ENCODE data around the gene ADD3.

ADD3 gene

GRCh38 chr10:110158051-110159005 is 150.5 kb downstream of the ADD3 start:
- DNase-seq = no peak

DNA sequence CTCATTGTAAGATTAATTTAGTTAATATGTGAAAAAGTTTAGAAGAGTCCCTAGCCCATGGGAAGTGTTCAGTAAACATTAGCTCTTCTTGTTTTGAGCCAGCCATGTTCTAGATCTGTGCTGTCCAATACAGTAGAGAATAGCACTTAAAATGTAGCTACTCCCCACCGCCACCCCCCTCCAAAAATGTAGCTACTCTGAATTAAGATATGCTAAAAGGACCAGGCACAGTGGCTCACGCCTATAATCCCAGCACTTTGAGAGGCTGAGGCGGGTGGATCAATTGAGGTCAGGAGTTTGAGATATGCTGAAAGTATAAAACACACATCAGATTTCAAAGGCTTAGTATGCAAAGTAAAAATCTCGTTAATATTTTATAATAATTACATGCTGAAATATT is 152.3 kb downstream of the ADD3 start:
- no peak for DNase-seq

DNA sequence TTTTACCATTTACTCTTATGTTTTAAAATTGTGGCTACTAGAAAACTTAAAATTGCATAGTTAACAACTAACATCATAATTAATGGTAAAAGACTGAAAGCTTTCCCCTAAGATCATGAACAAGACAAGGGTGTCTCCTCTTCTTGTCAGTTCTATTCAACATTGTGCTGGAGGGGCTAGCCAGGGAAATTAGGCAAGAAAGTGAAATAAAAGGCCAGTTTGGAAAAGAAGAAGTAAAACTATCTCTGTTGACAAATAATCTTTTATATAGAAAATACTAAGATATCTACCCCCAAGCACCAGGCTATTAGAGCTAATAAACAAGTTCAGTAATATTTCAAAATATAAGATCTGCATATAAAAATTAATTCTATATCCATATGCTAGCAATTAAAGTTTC is 152.7 kb downstream of the ADD3 start:
- no peak for DNase-seq

DNA sequence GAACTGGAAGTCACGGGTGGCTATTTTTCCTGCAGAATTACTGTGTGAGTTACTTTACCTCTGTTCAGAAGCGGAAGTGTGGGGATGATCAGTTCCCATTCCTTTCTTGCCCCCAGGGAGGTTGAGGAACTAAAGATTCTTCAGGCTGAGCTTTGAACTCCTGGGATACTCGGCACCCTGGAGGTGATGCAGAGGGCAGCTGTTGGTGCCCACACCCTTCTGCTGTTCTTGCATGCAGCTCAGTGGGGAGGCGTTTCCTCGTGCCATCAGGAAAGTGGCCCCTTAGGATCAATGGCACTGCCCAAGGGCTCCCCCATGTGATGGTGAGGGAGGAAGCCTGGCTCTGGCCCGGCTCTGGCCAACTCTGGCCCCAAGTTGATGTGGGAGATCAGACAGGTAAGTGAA is 155.0 kb downstream of the ADD3 start:
- DNase-seq = no peak

- no peak for DNase-seq
Observed at GRCh38 chr10:110163192-110163773, 155.5 kb downstream of the ADD3 start.

GRCh38 chr10:110163841-110164240 is 156.1 kb downstream of the ADD3 start:
- no peak for DNase-seq

GRCh38 chr10:110165239-110165638 is 157.5 kb downstream of the ADD3 start:
- DNase-seq = no peak

GRCh38 chr10:110167149-110167548 is 159.4 kb downstream of the ADD3 start:
- no peak for DNase-seq

- no peak for DNase-seq
Observed at GRCh38 chr10:110168601-110169481, 161.1 kb downstream of the ADD3 start.

DNA sequence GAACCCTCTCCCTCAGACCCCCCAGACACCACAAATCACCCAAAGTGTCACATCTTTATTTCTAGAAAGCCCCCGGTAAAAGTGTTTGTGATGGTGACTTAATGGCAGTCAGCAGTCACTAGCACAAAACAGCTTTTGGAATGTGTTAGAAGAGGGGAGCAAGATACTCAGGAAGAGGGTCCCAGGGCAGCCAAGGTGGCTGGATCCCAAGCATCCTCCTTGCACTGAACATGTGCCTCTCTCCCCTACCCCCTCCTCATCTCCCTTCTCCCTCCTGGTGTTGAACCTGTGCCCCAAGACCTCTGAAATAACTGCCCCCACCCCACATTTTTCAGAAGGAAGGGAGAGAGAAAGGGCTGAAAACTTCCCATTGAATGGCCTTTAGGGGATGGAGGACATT is 161.8 kb downstream of the ADD3 start:
- DNase-seq = no peak

- no peak for DNase-seq
Observed at GRCh38 chr10:110170142-110170971, 162.6 kb downstream of the ADD3 start.

DNA sequence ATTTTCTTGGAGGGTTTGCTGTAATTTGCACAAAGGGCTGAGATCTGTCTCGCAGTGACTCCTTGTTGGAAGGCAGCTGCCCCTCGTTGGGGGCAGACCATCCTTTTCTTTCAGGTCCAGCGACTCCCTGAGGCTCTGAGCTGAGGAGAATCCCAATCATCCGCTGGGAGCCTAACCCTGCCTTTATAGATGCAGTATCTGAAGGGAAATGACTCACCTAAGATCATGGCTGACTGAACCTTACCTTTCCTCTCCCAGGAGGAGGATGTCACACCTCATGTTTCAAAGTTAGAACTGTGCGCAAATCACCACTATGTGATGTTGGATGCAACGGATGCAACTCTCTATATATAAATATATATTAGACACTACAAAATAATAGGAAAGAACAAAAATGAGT is 163.2 kb downstream of the ADD3 start:
- DNase-seq = no peak

- DNase-seq = no peak
Observed at GRCh38 chr10:110172155-110172554, 164.4 kb downstream of the ADD3 start.

DNA sequence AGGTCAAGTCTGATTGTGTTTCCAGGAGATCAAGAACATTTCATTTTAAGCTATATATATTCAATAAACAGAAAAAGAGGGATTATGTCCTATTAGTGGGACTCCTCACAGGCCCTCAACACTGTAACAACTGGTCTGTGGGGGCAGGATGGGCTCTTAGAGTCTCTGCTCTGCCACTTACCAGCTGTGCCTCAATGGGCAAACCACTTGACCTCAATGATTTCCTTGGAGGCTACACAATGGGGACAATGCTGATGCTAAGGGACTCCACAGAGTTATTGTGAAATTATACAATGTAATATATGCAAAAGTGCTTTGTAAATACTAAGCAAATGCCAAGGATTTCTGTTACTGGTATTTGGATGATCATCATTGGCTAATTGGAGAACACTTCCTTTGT is 166.4 kb downstream of the ADD3 start:
- DNase-seq = no peak

GRCh38 chr10:110174816-110175215 is 167.0 kb downstream of the ADD3 start:
- no peak for DNase-seq

GRCh38 chr10:110175406-110175805 is 167.6 kb downstream of the ADD3 start:
- no peak for DNase-seq

GRCh38 chr10:110176141-110177030 is 168.6 kb downstream of the ADD3 start:
- DNase-seq = no peak

DNA sequence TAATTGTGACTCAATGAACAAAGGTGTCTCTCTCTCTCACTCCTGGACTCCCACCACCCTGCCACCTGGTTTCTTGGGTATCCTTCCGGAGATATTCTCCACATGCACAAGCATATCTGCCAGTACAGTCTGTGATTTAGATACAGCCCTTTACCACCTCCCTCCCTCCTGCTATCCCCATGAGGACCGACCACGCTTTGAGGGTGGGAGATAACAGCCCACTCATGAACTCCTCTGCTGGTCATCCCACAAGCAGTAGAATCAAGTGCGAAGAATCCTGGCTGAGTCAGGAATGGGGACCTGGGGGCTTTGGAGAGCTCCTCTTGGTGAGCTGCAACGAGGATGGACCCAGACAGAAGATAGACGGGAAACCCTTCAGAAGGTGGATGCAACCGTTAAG is 171.4 kb downstream of the ADD3 start:
- no peak for DNase-seq

DNA sequence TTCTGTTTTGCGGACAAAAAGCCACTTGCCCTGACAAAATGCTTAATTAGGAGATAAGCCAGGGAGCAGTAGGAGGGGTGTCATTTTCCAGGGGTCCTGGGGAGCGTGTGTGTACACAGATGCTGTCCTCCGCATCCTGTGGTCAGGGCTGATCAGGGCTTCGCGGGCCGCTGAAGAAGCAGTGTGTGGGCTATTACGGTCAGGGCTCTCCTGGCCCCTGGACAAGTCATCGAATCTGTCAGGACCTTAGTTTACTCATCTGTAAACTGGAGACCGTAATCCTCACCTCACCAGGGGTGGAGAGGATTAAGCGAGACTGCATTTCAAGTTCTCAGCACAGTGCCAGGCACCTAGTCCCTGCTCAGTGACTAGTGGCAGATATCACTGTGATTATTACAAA is 173.7 kb downstream of the ADD3 start:
- no peak for DNase-seq

DNA sequence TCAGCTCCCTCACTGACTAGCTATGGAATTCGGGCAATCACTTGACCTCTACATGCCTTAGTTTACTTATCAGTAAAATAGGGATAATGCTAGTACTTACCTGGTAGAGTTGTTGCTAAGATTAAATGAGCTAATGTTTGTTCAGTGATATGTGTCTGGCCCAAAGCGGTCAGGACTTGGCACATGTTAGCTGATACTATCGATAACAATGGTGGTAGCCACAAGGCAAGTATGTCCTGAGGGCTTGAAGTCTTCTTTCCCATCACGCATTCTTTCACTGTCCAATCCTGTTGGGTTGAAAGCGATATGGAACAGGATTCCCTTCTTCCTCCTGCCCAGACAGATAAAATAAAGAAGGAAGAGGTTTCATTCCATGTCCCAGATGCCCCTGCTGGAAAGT is 174.1 kb downstream of the ADD3 start:
- no peak for DNase-seq

DNA sequence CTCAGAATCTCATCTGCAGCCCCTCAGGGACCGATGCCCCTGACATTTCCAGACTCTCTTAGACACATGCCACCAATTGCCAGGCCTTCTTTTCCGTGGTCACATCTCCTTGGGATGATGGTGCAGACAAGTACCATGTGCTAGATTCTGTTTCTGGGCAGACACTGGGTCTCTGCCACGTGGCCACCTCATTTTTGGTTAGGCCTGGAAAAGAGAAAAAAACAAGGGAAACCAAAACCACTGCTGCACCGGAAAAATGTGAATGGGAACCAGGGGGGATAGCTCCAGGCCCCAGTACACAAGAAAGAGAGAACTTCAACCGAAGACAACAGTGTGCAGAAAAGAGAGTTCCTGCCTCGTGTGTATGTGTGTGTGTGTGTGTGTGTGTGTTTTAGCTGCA is 176.6 kb downstream of the ADD3 start:
- no peak for DNase-seq
